Central memory CD8-positive, alpha-beta T cell (primary cell): ENCODE measurements around the gene PATJ.
"Not testable (repeated sequence)": the region's sequence is repeated elsewhere in the genome, so short reads cannot be mapped to it uniquely, and the experiment has no call there.

Experiments
- ATAC-seq: fragments of 150-1000 bp; cut with Tn5 transposase; replicated peaks from 2 replicates; pipeline ENCODE4 v1.10.0; 2022; ENCODE audit warnings: mild to moderate bottlenecking, moderate FRiP score, moderate number of reproducible peaks; ENCODE audit not compliant: poor library complexity, severe bottlenecking; ENCODE audit errors: extremely low read depth
- DNase-seq, 2 donors: peaks; one replicate each; pipeline ENCODE4 v3.0.0; 2021; ENCODE audit warnings: low spot score in 2 of 2
- H3K27ac Mint-ChIP-seq: one replicate; pipeline ENCODE4 v1.8.0; 2022; ENCODE audit warnings: low read depth, mild to moderate bottlenecking, moderate library complexity, mixed read lengths
- H3K27me3 Mint-ChIP-seq: one replicate; pipeline ENCODE4 v1.8.0; 2022; ENCODE audit warnings: mixed read lengths
- H3K36me3 Mint-ChIP-seq: one replicate; pipeline ENCODE4 v1.8.0; 2022; ENCODE audit warnings: mild to moderate bottlenecking, moderate library complexity, mixed read lengths; ENCODE audit not compliant: insufficient read depth
- H3K4me1 Mint-ChIP-seq: one replicate; pipeline ENCODE4 v1.8.0; 2022; ENCODE audit warnings: mixed read lengths
- H3K4me3 Mint-ChIP-seq: one replicate; pipeline ENCODE4 v1.8.0; 2022; ENCODE audit warnings: mild to moderate bottlenecking, moderate library complexity, mixed read lengths
- H3K9me3 Mint-ChIP-seq: one replicate; pipeline ENCODE4 v1.8.0; 2022; ENCODE audit warnings: mixed read lengths

The PATJ gene

DNA sequence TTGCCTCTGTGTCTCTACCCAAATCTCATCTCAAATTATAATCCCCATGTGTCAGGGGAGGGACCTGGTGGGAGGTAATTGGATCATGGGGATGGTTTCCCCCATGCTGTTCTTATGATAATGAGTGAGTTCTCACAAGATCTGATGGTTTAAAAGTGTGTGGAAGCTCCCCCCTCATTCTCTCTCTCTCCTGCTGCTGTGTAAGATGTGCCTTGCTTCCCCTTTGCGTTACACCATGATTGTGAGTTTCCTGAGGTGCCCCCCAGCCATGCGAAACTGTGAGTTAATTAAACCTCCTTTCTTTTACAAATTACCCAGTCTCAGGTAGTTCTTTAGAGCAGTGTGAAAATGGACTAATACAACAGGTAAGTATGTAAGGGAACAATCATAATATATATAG lies 102.4 kb downstream of the PATJ start:
- not testable (repeated sequence) for H3K36me3 Mint-ChIP-seq, H3K27ac Mint-ChIP-seq, ATAC-seq, H3K27me3 Mint-ChIP-seq, H3K9me3 Mint-ChIP-seq, DNase-seq, H3K4me1 Mint-ChIP-seq, H3K4me3 Mint-ChIP-seq

DNA sequence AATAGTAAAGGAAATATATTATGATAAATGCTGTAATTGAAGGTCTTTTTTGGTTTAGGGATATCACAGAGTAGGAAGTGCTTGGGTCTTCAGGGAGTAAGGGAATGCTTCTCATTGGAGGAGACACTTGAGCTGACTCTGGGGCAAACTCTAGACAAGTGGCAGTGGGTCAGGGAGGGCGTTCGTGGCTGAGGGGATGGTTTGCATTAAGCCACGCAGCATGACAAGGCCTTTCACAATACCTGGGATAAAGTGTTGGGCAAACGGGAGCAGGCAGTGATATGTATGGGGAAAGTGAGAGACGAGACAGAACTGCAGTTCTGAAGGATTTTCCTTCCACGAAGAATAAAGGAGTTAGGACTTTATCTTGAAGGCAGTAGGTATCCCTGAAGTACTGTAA lies 109.0 kb downstream of the PATJ start:
- H3K36me3 Mint-ChIP-seq, result peaks cover 2% of the 10 kb centered on the region
- no peak for ATAC-seq
- H3K4me1 Mint-ChIP-seq, result no peaks in the 10 kb centered on the region
- no peak for DNase-seq
- no peak overlapping the region for H3K4me3 Mint-ChIP-seq
- no peaks in the 10 kb centered on the region for H3K27me3 Mint-ChIP-seq
- H3K27ac Mint-ChIP-seq, result no peak overlapping the region
- no peaks in the 10 kb centered on the region for H3K9me3 Mint-ChIP-seq

DNA sequence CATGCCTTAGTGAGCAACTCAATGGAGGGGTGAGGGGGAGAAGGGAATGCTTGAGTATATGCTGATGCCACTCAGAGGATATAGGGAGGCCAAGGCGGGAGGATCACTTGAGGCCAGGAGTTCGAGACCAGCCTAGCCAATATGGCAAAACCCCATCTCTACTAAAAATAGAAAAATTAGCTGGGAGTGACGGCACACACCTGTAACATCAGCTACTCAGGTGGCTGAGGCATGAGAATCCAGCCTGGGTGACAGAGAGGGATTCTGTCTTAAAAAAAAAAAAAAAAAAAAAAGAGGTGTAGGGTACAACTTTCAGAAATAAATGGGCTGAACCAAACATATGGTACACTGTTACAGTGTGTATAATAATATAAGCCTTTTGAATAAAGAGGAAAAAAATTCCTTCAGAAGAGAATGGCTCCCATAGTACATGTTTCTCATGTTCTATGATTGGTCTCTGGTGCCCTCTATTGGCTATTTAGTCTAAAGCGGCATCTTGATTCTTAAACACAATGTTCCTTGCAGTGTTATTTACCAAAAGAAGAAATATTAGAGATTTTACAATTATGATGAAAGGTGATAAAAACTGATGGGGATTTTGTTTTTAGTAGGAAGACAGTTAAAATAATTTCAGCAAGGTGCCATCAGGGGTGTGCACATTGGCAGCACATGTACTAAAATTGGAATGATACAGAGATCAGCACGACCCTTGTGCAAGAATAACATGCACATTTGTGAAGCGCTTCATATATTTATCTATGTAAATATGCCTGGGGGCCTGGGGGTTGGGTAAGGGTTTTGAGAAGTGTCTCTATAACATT lies 109.8 kb downstream of the PATJ start:
- H3K36me3 Mint-ChIP-seq, result peaks cover 2% of the 10 kb centered on the region
- no peak overlapping the region for H3K4me3 Mint-ChIP-seq
- ATAC-seq (peak; percentile 36), DNase-seq (no peak)
- no peak overlapping the region for H3K27ac Mint-ChIP-seq
- H3K9me3 Mint-ChIP-seq, result no peaks in the 10 kb centered on the region
- H3K4me1 Mint-ChIP-seq, result no peaks in the 10 kb centered on the region
- H3K27me3 Mint-ChIP-seq, result no peaks in the 10 kb centered on the region

DNA sequence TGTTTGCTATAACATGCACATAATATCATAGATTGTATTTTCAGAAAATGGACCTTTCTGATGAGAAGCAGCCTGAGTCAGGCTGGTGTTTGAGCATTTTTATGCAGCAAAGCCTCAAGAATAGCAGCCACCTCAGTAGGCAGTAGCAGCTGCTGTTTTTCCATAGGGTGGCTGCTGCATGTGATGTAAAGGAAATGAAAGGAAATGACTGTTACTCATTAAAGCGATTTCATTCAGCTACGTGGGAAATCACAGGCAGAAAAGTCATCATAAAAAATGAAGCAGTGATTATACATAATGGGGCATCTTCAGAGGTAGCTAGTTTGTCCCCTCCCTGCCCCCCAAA lies 110.4 kb downstream of the PATJ start:
- Mint-ChIP-seq H3K9me3 (no peaks in the 10 kb centered on the region), H3K4me1 (no peaks in the 10 kb centered on the region), H3K36me3 (peaks cover 2% of the 10 kb centered on the region), H3K4me3 (no peak overlapping the region), H3K27ac (no peak overlapping the region), H3K27me3 (no peaks in the 10 kb centered on the region)
- ATAC-seq (no peak), DNase-seq (no peak)

DNA sequence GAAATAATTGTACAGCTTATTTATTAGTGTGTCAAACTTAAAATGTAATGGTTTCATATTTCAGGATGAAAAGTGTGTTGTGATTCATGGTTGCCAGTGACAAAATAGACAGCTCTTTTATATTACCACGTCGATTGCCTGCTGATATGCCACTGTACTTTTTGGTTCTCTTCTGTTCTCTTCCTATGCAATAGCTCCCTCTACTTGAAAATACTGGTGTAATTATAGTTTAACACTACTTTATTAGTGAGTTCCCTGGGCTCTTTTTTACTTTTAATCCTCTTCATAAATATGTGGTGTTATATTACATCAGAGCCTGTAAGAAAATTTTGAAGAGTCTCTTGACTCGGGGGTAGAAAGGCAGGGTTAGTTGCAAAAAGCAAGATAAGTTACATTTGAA lies 111.3 kb downstream of the PATJ start:
- Mint-ChIP-seq H3K36me3 (peaks cover 4% of the 10 kb centered on the region), H3K27ac (no peak overlapping the region), H3K4me3 (no peak overlapping the region), H3K27me3 (no peaks in the 10 kb centered on the region), H3K9me3 (no peaks in the 10 kb centered on the region), H3K4me1 (no peaks in the 10 kb centered on the region)
- ATAC-seq (no peak), DNase-seq (no peak)

DNA sequence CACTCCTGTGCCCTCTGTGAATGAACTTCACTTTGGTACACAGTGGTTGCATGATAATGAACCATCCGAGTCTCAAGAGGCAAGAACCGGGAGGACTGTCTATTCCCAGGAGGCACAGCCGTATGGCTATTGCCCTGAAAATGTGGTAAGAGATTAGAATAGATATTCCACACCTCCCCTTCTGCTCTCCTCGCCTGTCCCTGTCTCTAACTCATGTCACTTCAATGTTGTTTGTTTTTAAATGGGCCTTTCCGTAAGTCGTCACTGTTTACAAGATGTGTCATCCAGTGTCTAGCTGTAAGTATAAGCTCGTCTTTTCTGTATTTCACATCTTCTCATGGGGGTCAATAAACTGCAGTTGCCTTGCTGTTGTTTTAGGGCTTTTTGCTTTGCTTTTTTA lies 122.2 kb downstream of the PATJ start:
- no peaks in the 10 kb centered on the region for H3K27me3 Mint-ChIP-seq
- H3K9me3 Mint-ChIP-seq, result no peaks in the 10 kb centered on the region
- no peak overlapping the region for H3K27ac Mint-ChIP-seq
- DNase-seq, result no peak
- ATAC-seq, result no peak
- no peaks in the 10 kb centered on the region for H3K4me1 Mint-ChIP-seq
- H3K36me3 Mint-ChIP-seq, result peaks cover 13% of the 10 kb centered on the region
- no peak overlapping the region for H3K4me3 Mint-ChIP-seq

DNA sequence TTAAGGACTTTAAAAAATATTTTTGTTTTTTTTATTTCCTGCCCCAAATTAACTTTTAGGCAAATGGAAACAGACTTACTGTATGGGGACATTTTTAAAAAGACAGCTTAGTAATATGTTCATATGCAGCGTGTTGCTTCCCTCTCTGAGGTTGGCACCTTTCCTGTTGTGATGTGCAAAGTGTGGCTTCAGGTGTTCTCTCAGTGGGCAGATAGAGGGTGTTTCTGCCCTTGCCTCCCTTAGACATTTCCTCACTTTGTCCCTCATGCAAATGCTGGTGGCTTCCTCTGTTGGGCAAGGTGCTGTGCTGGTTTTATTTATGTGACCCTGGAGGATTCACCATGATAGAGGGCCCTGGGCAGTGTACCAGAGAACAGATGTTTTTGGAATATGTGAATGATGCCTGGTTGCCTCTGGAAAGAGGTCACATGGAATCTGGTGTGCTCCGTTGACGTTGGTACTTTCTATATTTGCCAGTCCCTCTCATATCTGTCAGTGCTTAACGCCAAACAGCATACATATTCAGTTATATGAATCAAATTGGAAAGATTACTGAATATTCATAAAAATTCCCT lies 123.5 kb downstream of the PATJ start:
- Mint-ChIP-seq H3K4me1 (no peaks in the 10 kb centered on the region), H3K27me3 (no peaks in the 10 kb centered on the region), H3K36me3 (peaks cover 13% of the 10 kb centered on the region), H3K27ac (no peak overlapping the region), H3K9me3 (no peaks in the 10 kb centered on the region), H3K4me3 (no peak overlapping the region)
- DNase-seq (no peak), ATAC-seq (no peak)

DNA sequence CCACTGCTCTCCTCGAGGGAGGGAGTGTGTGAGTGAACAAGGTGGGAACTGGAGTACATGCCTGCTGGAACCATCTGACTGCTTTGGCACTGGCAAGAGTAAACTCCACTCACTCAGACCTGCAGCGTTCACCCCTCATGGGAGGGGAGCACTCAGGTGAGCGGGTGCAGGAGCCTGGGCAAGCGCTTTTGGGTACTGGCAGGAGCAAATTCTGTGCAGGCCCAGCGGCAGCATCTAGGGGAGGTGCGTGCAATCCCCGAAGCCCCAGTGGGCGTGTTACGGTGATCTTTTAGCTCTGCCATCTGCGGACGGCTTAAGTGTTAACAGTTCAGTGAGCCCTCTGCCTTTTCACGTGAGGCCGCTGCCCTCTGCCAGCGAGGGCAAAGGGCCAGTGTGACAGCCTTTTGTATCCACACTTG lies 127.4 kb downstream of the PATJ start:
- Mint-ChIP-seq H3K4me3 (no peak overlapping the region), H3K27ac (no peak overlapping the region), H3K4me1 (no peaks in the 10 kb centered on the region), H3K27me3 (no peaks in the 10 kb centered on the region), H3K9me3 (no peaks in the 10 kb centered on the region), H3K36me3 (peaks cover 4% of the 10 kb centered on the region)
- ATAC-seq, result no peak
- no peak for DNase-seq

DNA sequence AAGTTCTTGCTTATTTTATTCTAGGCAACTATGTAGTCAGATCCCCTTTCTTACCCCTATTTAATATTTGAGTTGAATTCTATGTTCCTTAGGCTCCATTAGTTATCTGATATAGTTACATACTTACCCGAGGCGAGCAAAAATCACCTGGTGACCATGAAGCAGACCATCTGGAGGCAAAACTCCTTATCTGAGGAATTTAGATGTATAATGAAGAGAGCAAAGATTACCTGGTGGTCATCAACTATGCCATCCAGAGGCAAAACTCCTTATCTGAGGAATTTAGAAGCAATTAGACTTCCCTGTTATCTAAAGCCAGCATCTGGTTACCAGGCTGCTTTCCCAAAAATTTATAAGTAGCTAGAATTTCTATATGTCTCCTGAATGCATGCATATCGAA lies 129.9 kb downstream of the PATJ start:
- H3K9me3 Mint-ChIP-seq, result no peaks in the 10 kb centered on the region
- no peak for ATAC-seq
- no peak overlapping the region for H3K27ac Mint-ChIP-seq
- peaks cover 5% of the 10 kb centered on the region for H3K36me3 Mint-ChIP-seq
- H3K4me1 Mint-ChIP-seq, result no peaks in the 10 kb centered on the region
- no peak overlapping the region for H3K4me3 Mint-ChIP-seq
- H3K27me3 Mint-ChIP-seq, result no peaks in the 10 kb centered on the region
- DNase-seq, result no peak

DNA sequence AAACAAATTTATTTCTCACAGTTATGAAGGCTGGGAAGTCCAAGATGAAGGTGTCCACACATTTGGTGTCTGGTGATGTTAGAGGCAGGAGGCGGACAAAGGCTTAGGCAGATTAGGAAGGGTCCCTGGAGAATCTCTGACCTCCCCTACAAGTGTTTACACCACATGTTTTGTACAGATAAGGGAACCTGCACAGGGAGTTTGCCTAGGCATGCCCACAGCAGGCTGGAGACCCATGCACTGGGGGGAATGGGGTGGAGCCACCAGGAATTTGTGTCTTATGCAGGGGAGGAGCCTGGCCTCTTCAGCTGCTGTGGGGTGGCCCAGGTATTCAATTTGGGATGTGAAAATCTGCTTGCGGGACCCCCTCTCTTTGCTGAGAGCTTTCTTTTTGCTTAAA lies 131.3 kb downstream of the PATJ start:
- Mint-ChIP-seq H3K27me3 (no peaks in the 10 kb centered on the region), H3K36me3 (peaks cover 3% of the 10 kb centered on the region), H3K4me1 (no peaks in the 10 kb centered on the region), H3K9me3 (no peaks in the 10 kb centered on the region), H3K27ac (no peak overlapping the region), H3K4me3 (no peak overlapping the region)
- ATAC-seq, result no peak
- no peak for DNase-seq

DNA sequence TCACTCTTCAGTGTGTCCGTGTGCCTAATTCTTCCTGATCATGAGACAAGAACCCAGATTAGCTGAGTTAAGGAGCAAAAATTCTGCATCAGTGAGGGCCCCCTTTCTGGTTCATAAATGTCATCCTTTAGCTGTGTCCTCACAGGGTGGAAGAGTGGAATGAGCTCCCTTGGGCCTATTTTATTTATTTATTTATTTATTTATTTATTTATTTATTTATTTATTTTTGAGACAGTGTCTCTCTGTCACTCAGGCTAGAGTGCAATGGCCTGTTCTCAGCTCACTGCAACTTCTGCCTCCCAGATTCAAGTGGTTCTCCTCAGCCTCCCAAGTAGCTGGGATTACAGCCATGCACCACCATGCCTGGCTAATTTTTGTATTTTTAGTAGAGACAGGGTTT lies 131.7 kb downstream of the PATJ start:
- Mint-ChIP-seq H3K27me3 (no peaks in the 10 kb centered on the region), H3K4me1 (no peaks in the 10 kb centered on the region), H3K9me3 (no peaks in the 10 kb centered on the region), H3K4me3 (no peak overlapping the region), H3K27ac (no peak overlapping the region), H3K36me3 (peaks cover 3% of the 10 kb centered on the region)
- no peak for DNase-seq
- ATAC-seq, result no peak

DNA sequence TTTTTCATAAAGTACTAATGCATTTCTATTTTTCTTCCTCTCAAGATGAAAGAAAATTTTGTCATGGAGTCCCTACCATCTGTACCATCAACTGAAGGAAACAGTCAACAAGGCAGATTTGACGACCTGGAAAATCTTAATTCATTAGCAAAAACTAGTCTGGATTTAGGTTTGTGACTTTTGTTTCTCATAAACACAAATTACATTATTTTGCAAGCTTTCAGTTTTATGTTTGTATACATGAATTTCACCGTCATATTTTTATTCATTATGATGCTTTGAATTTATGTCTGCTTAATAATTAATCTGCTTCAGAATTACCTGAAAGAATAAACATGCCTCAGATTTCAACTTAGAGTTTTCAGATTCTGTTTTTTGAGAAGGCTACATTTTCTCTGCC lies 132.9 kb downstream of the PATJ start:
- Mint-ChIP-seq H3K27ac (no peak overlapping the region), H3K9me3 (no peaks in the 10 kb centered on the region), H3K4me3 (no peak overlapping the region), H3K36me3 (peaks cover 3% of the 10 kb centered on the region), H3K4me1 (no peaks in the 10 kb centered on the region), H3K27me3 (no peaks in the 10 kb centered on the region)
- ATAC-seq, result no peak
- no peak for DNase-seq

DNA sequence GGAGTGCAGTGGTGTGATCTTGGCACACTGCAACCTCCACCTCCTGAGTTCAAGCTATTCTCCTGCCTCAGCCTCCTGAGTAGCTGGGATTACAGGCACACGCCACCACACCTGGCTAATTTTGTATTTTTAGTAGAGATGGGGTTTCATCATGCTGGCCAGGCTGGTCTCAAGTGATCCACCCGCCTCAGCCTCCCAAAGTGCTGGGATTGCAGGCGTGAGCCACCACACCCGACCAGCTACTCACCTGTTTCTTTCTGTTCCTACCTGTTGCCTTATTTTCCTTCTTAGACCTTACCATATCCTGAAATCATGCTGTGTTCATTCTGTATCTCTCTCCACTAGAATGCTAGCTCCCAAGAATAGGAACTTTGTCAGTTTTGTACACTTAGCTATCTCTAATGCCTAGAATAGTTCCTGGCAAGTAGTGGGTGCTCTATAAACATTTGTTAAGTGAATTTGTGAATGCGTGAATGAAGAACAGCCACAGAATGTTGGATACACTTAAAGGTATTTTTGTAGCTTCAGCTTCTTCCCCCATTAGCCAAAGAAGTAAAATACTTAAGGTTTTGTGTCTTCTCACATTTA lies 137.7 kb downstream of the PATJ start:
- not testable (repeated sequence) for H3K4me3 Mint-ChIP-seq, H3K27me3 Mint-ChIP-seq, H3K36me3 Mint-ChIP-seq, H3K27ac Mint-ChIP-seq, ATAC-seq, H3K9me3 Mint-ChIP-seq, H3K4me1 Mint-ChIP-seq, DNase-seq
